HCT116 (cell line): Measurements from ENCODE around the gene LDLRAD4. TPM values are rescaled to one million over a fixed set of nuclear protein-coding genes. Genes with fewer than 3 reads are reported as not detected.

Experiments
- ATAC-seq: fragments of 200-7000 bp; cut with Tn5 transposase; 2 replicates; pipeline ENCODE4 v1.9.1; 2020; ENCODE audit warnings: mild to moderate bottlenecking, moderate library complexity
- BruUV-seq: library from RNA; stranded (reverse); fragments of 400-500 nt; replicated peaks from 2 replicates; lab custom pipeline; 2021; lab: Mats Ljungman, UMichigan
- CTCF ChIA-PET: fragments of 300-600 bp; sonication (Branson Sonifier 250); formaldehyde crosslinking; loops from one replicate; lab custom pipeline; 2021; ENCODE audit warnings: antibody characterized with exemption; lab: Charles Lee
- POLR2A ChIA-PET: fragments of 300-600, 350-600 bp; sonication (Branson Sonifier 250); formaldehyde crosslinking; loops from one replicate; lab custom pipeline; 2021; ENCODE audit warnings: antibody characterized with exemption; lab: Charles Lee
- RAD21 ChIA-PET, 2 experiments: fragments of 300-600 bp; sonication (Branson Sonifier 250); formaldehyde crosslinking; loops; one replicate each; lab custom pipeline; 2023; ENCODE audit warnings: low total read pairs in 2 of 2; ENCODE audit not compliant: uncharacterized antibody in 2 of 2, unreplicated experiment in 2 of 2, low non-redundant PET in 1 of 2; lab: Charles Lee
- DNase-seq: peaks from one replicate; pipeline ENCODE4 v3.0.0-alpha.2; 2010; ENCODE audit warnings: low read depth, low spot score
- H2AFZ ChIP-seq: fragments of 200-600 bp; shearing (Covaris generic), sonication (generic); 2 replicates; pipeline ENCODE4 v1.6.1; 2017; ENCODE audit warnings: low read depth, mixed run types, mixed read lengths, antibody characterized with exemption, low read length; ENCODE audit not compliant: poor library complexity, severe bottlenecking
- H3K27ac ChIP-seq: 2 replicates; pipeline ENCODE4 v1.5.1; 2012; ENCODE audit warnings: low read depth, low read length
- H3K27me3 ChIP-seq: fragments of 200-600 bp; sonication (generic); 2 replicates; pipeline ENCODE4 v1.6.1; 2016; ENCODE audit warnings: mixed run types, low read length, mixed read lengths; ENCODE audit not compliant: insufficient read depth
- H3K36me3 ChIP-seq, 2 experiments: fragments of 200-500 bp in 1 of 2; fragments of 200-600 bp in 1 of 2; sonication (Bioruptor generic) in 1 of 2; sonication (generic) in 1 of 2; 2 replicates each; pipeline versions ENCODE4 v1.5.1 to v1.6.1; 2014 to 2016; ENCODE audit warnings: low read length in 2 of 2, inconsistent platforms in 1 of 2, mixed read lengths in 1 of 2, mixed run types in 1 of 2; ENCODE audit not compliant: insufficient read depth in 2 of 2, control insufficient read depth in 1 of 2
- H3K4me1 ChIP-seq, 2 experiments: fragments of 200-600 bp in 1 of 2; sonication (generic) in 1 of 2; 2 replicates each; pipeline versions ENCODE4 v1.5.1 to v1.6.1; 2012 to 2017; ENCODE audit warnings: low read length in 2 of 2, inconsistent platforms in 1 of 2, mild to moderate bottlenecking in 1 of 2, mixed read lengths in 1 of 2, mixed run types in 1 of 2, moderate library complexity in 1 of 2; ENCODE audit not compliant: insufficient read depth in 2 of 2, control insufficient read depth in 1 of 2
- H3K4me2 ChIP-seq: fragments of 200-600 bp; sonication (generic); 2 replicates; pipeline ENCODE4 v1.6.1; 2017; ENCODE audit warnings: mixed run types, low read length, mixed read lengths
- H3K4me3 ChIP-seq, 2 experiments: fragments of 200-600 bp in 1 of 2; sonication (generic) in 1 of 2; replicated peaks in 1 of 2; 2 replicates each; pipeline ENCODE4 v1.5.1; 2011 to 2016; ENCODE audit warnings: low read length in 2 of 2, control low read depth in 1 of 2, low read depth in 1 of 2, mild to moderate bottlenecking in 1 of 2, mixed read lengths in 1 of 2, mixed run types in 1 of 2
- H3K79me2 ChIP-seq: fragments of 200-600 bp; sonication (generic); 2 replicates; pipeline ENCODE4 v1.6.1; 2017; ENCODE audit warnings: mild to moderate bottlenecking, mixed run types, low read length, moderate library complexity, mixed read lengths; ENCODE audit not compliant: insufficient read depth
- H3K9ac ChIP-seq: fragments of 200-600 bp; sonication (generic); 2 replicates; pipeline ENCODE4 v1.6.1; 2016; ENCODE audit warnings: low read length, mixed read lengths
- H3K9me2 ChIP-seq: fragments of 200-600 bp; sonication (generic), shearing (Covaris generic); 2 replicates; pipeline ENCODE4 v1.6.1; 2017; ENCODE audit warnings: mixed run types, mild to moderate bottlenecking, moderate library complexity; ENCODE audit not compliant: insufficient read depth
- H3K9me3 ChIP-seq, 2 experiments: fragments of 200-500 bp in 1 of 2; fragments of 200-600 bp in 1 of 2; sonication (Bioruptor generic) in 1 of 2; sonication (generic) in 1 of 2; 2 replicates each; pipeline ENCODE4 v1.6.1; 2014 to 2017; ENCODE audit warnings: low read length in 2 of 2, mixed read lengths in 2 of 2, inconsistent platforms in 1 of 2, low read depth in 1 of 2, mild to moderate bottlenecking in 1 of 2, mixed run types in 1 of 2, moderate library complexity in 1 of 2; ENCODE audit not compliant: control insufficient read depth in 1 of 2, insufficient read depth in 1 of 2
- H4K20me1 ChIP-seq: fragments of 200-600 bp; sonication (generic), shearing (Covaris generic); 2 replicates; pipeline ENCODE4 v1.6.1; 2017; ENCODE audit warnings: mixed run types, mild to moderate bottlenecking, moderate library complexity; ENCODE audit not compliant: insufficient read depth
- ATF3 ChIP-seq: IDR thresholded peaks from 2 replicates; pipeline ENCODE4 v1.6.1; 2012
- CBX3 ChIP-seq: IDR thresholded peaks from 2 replicates; pipeline ENCODE4 v1.6.1; 2012; ENCODE audit warnings: low read depth
- CEBPB ChIP-seq: IDR thresholded peaks from 2 replicates; pipeline ENCODE4 v1.6.1; 2012; ENCODE audit warnings: low read depth
- CTCF ChIP-seq, 3 experiments: fragments of 200-600 bp in 1 of 3; sonication (generic) in 1 of 3; IDR thresholded peaks in 2 of 3; conservative IDR thresholded peaks in 1 of 3; 2 replicates each; pipeline ENCODE4 v1.5.1; 2012 to 2017; ENCODE audit warnings: low read depth in 2 of 3, low read length in 2 of 3, antibody characterized with exemption in 1 of 3, borderline replicate concordance in 1 of 3, control low read depth in 1 of 3, mild to moderate bottlenecking in 1 of 3, mixed read lengths in 1 of 3, mixed run types in 1 of 3, moderate library complexity in 1 of 3; ENCODE audit not compliant: insufficient read depth in 1 of 3
- EGR1 ChIP-seq: IDR thresholded peaks from 2 replicates; pipeline ENCODE4 v1.6.1; 2012; ENCODE audit warnings: low read depth
- ELF1 ChIP-seq: IDR thresholded peaks from 2 replicates; pipeline ENCODE4 v1.6.1; 2012; ENCODE audit warnings: low read depth, borderline replicate concordance
- EZH2phosphoT487 ChIP-seq: fragments of 200-600 bp; IDR thresholded peaks from 2 replicates; pipeline ENCODE4 v1.6.1; 2018; ENCODE audit warnings: antibody characterized with exemption, borderline replicate concordance
- FOSL1 ChIP-seq: IDR thresholded peaks from 2 replicates; pipeline ENCODE4 v1.6.1; 2012; ENCODE audit warnings: low read depth
- MAX ChIP-seq: IDR thresholded peaks from 2 replicates; pipeline ENCODE4 v1.6.1; 2012
- RAD21 ChIP-seq: IDR thresholded peaks from 2 replicates; pipeline ENCODE4 v1.6.1; 2012; ENCODE audit warnings: low read depth, mild to moderate bottlenecking
- REST ChIP-seq: IDR thresholded peaks from 2 replicates; pipeline ENCODE4 v1.6.1; 2012; ENCODE audit warnings: low read depth
- SIN3A ChIP-seq: IDR thresholded peaks from 2 replicates; pipeline ENCODE4 v1.6.1; 2012; ENCODE audit warnings: low read depth
- TCF7L2 ChIP-seq: IDR thresholded peaks from 2 replicates; pipeline ENCODE4 v1.7.0; 2011; ENCODE audit warnings: borderline replicate concordance, inconsistent platforms; ENCODE audit not compliant: insufficient read depth, insufficient read length; ENCODE audit errors: extremely low read depth
- YY1 ChIP-seq: IDR thresholded peaks from 2 replicates; pipeline ENCODE4 v1.6.1; 2011; ENCODE audit warnings: low read length, low read depth, moderate library complexity, mild to moderate bottlenecking; ENCODE audit not compliant: insufficient replicate concordance; ENCODE audit errors: extremely low read depth
- ZNF274 ChIP-seq: fragments of 200-500 bp; sonication (Bioruptor generic); IDR thresholded peaks from 2 replicates; pipeline ENCODE4 v1.6.1; 2014; ENCODE audit warnings: mild to moderate bottlenecking, low read depth, low read length, inconsistent platforms
- intact Hi-C: fragments of 100-400 bp; cut with micrococcal nuclease; formaldehyde crosslinking; loops from 2 replicates; pipeline ENCODE4 v1.10.0; 2022
- total RNA-seq: library from RNA; stranded (reverse); gene quantifications from one replicate; pipeline ENCODE4 v1.2.1, GENCODE V29; 2021; ENCODE audit not compliant: unreplicated experiment

Gene LDLRAD4
- total RNA-seq, 1 experiment from 2014 or later = 1.2 TPM

GRCh38 chr18:13231151-13231550 is 12.6 kb downstream of the LDLRAD4 start:
- TF ChIP-seq CBX3 (no peak), YY1 (no peak), ZNF274 (no peak), TCF7L2 (no peak), EZH2phosphoT487 (no peak), EGR1 (no peak), ATF3 (no peak), MAX (no peak), REST (no peak), SIN3A (no peak), CEBPB (no peak), ELF1 (no peak), CTCF (IDR thresholded peaks at IDR 0.05 in 2 of 3, conservative IDR thresholded peaks at IDR 0.05 in 1 of 3; ENCODE audit: borderline replicate concordance in 1 of 3, insufficient read depth in 1 of 3, low read depth in 2 of 3, low read length in 2 of 3) (no peak), FOSL1 (no peak), RAD21 (no peak)
- Histone ChIP-seq H2AFZ (no peak overlapping the region), H3K4me1 (peaks cover 6 to 9% of the 10 kb centered on the region in 2 experiments; a peak in 3 of 4 replicates), H3K27ac (no peak overlapping the region), H3K4me3 (no peak overlapping the region), H3K27me3 (no peaks in the 10 kb centered on the region), H4K20me1 (no peaks in the 10 kb centered on the region), H3K9me2 (no peaks in the 10 kb centered on the region), H3K4me2 (no peak overlapping the region), H3K79me2 (no peaks in the 10 kb centered on the region), H3K36me3 (no peaks in the 10 kb centered on the region), H3K9me3 (no peaks in the 10 kb centered on the region), H3K9ac (no peak overlapping the region)
- intact Hi-C loops = no loop called here
- RAD21 ChIA-PET = no interaction called here
- DNase-seq = no peak
- CTCF ChIA-PET = no interaction called here
- BruUV-seq = no TSS peak
- POLR2A ChIA-PET = no interaction called here
- ATAC-seq = no peak
